Measurements from ENCODE around the gene DENND2C.

Gene DENND2C

GRCh38 chr1:114597949-114598348 lies 71.9 kb downstream of the DENND2C start:
- H3K4me2 ChIP-seq (ENCODE audit: low read length) = no peak overlapping the region
- H3K9ac ChIP-seq = no peak overlapping the region
- TF ChIP-seq, protein P1, sequence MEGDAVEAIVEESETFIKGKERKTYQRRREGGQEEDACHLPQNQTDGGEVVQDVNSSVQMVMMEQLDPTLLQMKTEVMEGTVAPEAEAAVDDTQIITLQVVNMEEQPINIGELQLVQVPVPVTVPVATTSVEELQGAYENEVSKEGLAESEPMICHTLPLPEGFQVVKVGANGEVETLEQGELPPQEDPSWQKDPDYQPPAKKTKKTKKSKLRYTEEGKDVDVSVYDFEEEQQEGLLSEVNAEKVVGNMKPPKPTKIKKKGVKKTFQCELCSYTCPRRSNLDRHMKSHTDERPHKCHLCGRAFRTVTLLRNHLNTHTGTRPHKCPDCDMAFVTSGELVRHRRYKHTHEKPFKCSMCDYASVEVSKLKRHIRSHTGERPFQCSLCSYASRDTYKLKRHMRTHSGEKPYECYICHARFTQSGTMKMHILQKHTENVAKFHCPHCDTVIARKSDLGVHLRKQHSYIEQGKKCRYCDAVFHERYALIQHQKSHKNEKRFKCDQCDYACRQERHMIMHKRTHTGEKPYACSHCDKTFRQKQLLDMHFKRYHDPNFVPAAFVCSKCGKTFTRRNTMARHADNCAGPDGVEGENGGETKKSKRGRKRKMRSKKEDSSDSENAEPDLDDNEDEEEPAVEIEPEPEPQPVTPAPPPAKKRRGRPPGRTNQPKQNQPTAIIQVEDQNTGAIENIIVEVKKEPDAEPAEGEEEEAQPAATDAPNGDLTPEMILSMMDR (IDR thresholded peaks at IDR 0.05) = no peak
- H3K27me3 ChIP-seq (ENCODE audit: control insufficient read depth, insufficient read depth, low read length) = no peaks in the 10 kb centered on the region
- no peaks in the 10 kb centered on the region for H3K4me1 ChIP-seq
- no peaks in the 10 kb centered on the region for H3K9me3 ChIP-seq (ENCODE audit: control insufficient read depth, low read length)
- H3K4me3 ChIP-seq (ENCODE audit: low read depth, low read length) = no peak overlapping the region
- H2AFZ ChIP-seq = no peak overlapping the region
- no peak overlapping the region for H3K27ac ChIP-seq
- H3K36me3 ChIP-seq (ENCODE audit: control insufficient read depth, insufficient read depth, low read length) = no peaks in the 10 kb centered on the region
- no peaks in the 10 kb centered on the region for H3K79me2 ChIP-seq

- Histone ChIP-seq H3K27me3 (ENCODE audit: control insufficient read depth, insufficient read depth, low read length) (no peaks in the 10 kb centered on the region), H3K4me1 (no peaks in the 10 kb centered on the region), H3K27ac (no peak overlapping the region), H3K9ac (no peak overlapping the region), H3K9me3 (ENCODE audit: control insufficient read depth, low read length) (no peaks in the 10 kb centered on the region), H3K4me3 (ENCODE audit: low read depth, low read length) (no peak overlapping the region), H3K4me2 (ENCODE audit: low read length) (no peak overlapping the region), H3K79me2 (no peaks in the 10 kb centered on the region), H3K36me3 (ENCODE audit: control insufficient read depth, insufficient read depth, low read length) (no peaks in the 10 kb centered on the region), H2AFZ (no peak overlapping the region)
- TF ChIP-seq, protein P1 (IDR thresholded peaks at IDR 0.05) = no peak
These were observed 74.2 kb downstream of the DENND2C start for GRCh38 chr1:114595602-114596001.

DNA sequence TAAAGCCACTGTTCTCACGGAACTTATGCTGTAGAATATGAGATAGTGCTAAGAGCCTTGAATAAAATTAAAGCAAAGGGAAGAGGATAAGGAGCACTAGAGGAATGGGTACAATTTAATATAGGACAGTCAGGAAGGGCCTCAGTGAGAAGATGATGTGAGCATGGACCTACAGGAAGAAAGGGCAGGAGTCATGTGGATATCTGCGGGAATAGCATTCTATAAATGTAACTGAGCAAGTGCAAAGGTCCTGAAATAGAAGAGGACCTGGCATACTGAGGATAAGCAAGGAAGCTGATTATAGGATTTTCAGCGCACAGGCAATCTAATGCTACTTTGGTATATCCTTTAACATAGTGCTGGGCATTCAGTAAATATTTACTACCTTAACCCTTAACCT lies 75.8 kb downstream of the DENND2C start:
- Histone ChIP-seq H2AFZ (no peak overlapping the region), H3K9ac (no peak overlapping the region), H3K4me3 (ENCODE audit: low read depth, low read length) (no peak overlapping the region), H3K27me3 (ENCODE audit: control insufficient read depth, insufficient read depth, low read length) (no peaks in the 10 kb centered on the region), H3K4me2 (ENCODE audit: low read length) (no peak overlapping the region), H3K36me3 (ENCODE audit: control insufficient read depth, insufficient read depth, low read length) (no peaks in the 10 kb centered on the region), H3K9me3 (ENCODE audit: control insufficient read depth, low read length) (no peaks in the 10 kb centered on the region), H3K79me2 (no peaks in the 10 kb centered on the region), H3K4me1 (no peaks in the 10 kb centered on the region), H3K27ac (no peak overlapping the region)
- TF ChIP-seq, protein P1 (IDR thresholded peaks at IDR 0.05) = no peak

GRCh38 chr1:114589122-114589521 lies 80.7 kb downstream of the DENND2C start:
- Histone ChIP-seq H3K27me3 (ENCODE audit: control insufficient read depth, insufficient read depth, low read length) (no peaks in the 10 kb centered on the region), H3K4me2 (ENCODE audit: low read length) (no peak overlapping the region), H3K9me3 (ENCODE audit: control insufficient read depth, low read length) (no peaks in the 10 kb centered on the region), H2AFZ (no peak overlapping the region), H3K36me3 (ENCODE audit: control insufficient read depth, insufficient read depth, low read length) (no peaks in the 10 kb centered on the region), H3K9ac (no peak overlapping the region), H3K4me3 (ENCODE audit: low read depth, low read length) (no peak overlapping the region), H3K79me2 (no peaks in the 10 kb centered on the region), H3K27ac (no peak overlapping the region), H3K4me1 (no peaks in the 10 kb centered on the region)
- TF ChIP-seq, protein P1 (IDR thresholded peaks at IDR 0.05) = no peak

DNA sequence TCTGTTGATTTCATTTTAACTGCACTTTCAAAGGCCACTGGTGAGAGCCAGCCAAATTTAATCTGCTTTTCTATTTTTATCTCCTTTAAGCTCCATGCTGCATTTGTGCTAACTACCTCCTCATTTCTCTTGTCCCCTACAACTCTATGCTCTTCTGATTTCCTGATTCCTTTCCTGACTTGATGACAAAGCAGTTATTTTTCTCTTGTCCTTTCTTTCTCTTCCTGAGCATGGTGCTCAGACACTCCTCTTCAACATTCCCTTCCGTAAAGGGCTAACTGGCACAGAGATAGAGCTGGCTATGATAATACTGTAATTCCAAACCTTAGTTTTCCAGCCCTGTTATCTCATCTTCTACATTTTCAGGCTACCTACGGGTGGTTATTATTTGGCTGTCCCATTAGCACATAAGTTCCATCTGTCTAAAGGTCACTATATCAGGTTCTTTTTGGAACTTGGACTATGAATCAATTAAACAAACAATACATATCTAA lies 81.6 kb downstream of the DENND2C start:
- Histone ChIP-seq H2AFZ (no peak overlapping the region), H3K27ac (no peak overlapping the region), H3K4me3 (ENCODE audit: low read depth, low read length) (no peak overlapping the region), H3K9ac (no peak overlapping the region), H3K4me2 (ENCODE audit: low read length) (no peak overlapping the region), H3K9me3 (ENCODE audit: control insufficient read depth, low read length) (no peaks in the 10 kb centered on the region), H3K27me3 (ENCODE audit: control insufficient read depth, insufficient read depth, low read length) (no peaks in the 10 kb centered on the region), H3K4me1 (no peaks in the 10 kb centered on the region), H3K36me3 (ENCODE audit: control insufficient read depth, insufficient read depth, low read length) (no peaks in the 10 kb centered on the region), H3K79me2 (no peaks in the 10 kb centered on the region)
- TF ChIP-seq, protein P1 (IDR thresholded peaks at IDR 0.05) = no peak
